ENCODE results near the gene CDK12.
"Not testable (repeated sequence)": the region's sequence is repeated elsewhere in the genome, so short reads cannot be mapped to it uniquely, and the experiment has no call there.

CDK12 gene

GRCh38 chr17:39461113-39461925 is at the start of gene CDK12:
TSS of gene CDK12 (plus strand) at chr17:39461486. CDS start at chr17:39462072, 586 bp downstream.
- TF ChIP-seq, protein P1, sequence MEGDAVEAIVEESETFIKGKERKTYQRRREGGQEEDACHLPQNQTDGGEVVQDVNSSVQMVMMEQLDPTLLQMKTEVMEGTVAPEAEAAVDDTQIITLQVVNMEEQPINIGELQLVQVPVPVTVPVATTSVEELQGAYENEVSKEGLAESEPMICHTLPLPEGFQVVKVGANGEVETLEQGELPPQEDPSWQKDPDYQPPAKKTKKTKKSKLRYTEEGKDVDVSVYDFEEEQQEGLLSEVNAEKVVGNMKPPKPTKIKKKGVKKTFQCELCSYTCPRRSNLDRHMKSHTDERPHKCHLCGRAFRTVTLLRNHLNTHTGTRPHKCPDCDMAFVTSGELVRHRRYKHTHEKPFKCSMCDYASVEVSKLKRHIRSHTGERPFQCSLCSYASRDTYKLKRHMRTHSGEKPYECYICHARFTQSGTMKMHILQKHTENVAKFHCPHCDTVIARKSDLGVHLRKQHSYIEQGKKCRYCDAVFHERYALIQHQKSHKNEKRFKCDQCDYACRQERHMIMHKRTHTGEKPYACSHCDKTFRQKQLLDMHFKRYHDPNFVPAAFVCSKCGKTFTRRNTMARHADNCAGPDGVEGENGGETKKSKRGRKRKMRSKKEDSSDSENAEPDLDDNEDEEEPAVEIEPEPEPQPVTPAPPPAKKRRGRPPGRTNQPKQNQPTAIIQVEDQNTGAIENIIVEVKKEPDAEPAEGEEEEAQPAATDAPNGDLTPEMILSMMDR (IDR thresholded peaks at IDR 0.05; ENCODE audit: extremely low read depth, missing control alignments), result no peak
- DNase-seq (ENCODE audit: low spot score), result peak; percentile 95

GRCh38 chr17:39416141-39416540 is 45.1 kb upstream of the CDK12 start:
- TF ChIP-seq, protein P1 (IDR thresholded peaks at IDR 0.05; ENCODE audit: extremely low read depth, missing control alignments), result no peak
- no peak for DNase-seq (ENCODE audit: low spot score)

GRCh38 chr17:39429600-39429999 is 31.7 kb upstream of the CDK12 start:
- TF ChIP-seq, protein P1 (IDR thresholded peaks at IDR 0.05; ENCODE audit: extremely low read depth, missing control alignments), result no peak
- DNase-seq (ENCODE audit: low spot score), result no peak

DNA sequence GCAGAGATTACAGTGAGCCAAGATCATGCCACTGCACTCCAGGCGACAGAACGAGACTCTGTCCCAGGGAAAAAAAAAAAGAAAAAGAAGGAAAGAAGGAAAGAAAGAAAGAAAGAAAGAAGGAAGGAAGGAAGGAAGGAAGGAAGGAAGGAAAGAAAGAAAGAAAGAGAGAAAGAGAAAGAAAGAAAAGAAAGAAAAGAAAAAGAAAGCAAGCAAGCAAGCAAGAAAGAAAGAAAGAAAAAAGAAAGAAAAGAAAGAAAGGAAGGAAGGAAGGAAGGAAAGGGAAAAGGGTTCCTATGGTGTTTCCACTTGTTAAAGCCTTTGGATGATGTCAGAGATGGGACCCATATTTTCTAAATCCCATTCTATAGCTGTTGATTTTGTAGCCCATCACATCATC is 21.4 kb upstream of the CDK12 start:
- DNase-seq (ENCODE audit: low spot score), result not testable (repeated sequence)

GRCh38 chr17:39443326-39443725 is 18.0 kb upstream of the CDK12 start:
- TF ChIP-seq, protein P1 (IDR thresholded peaks at IDR 0.05; ENCODE audit: extremely low read depth, missing control alignments), result no peak
- DNase-seq (ENCODE audit: low spot score), result no peak

DNA sequence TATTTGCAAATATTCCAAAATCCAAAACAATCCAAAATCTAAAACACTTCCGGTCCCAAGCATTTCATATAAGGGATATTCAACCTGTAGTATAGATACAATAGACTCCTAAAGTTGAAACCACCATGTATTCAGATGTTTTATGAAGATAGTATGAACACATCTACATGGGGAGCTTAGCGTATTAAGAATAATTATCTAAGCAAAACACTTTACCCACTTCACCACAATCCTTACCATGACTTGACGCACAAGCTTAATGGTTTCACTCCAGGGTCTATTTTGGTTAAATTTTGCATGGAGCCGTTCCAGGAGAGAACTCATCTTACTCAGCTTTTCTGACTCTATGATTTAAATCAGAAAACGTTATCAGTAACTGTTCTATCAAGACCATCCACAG is 13.7 kb upstream of the CDK12 start:
- TF ChIP-seq, protein P1 (IDR thresholded peaks at IDR 0.05; ENCODE audit: extremely low read depth, missing control alignments), result no peak
- DNase-seq (ENCODE audit: low spot score), result no peak

DNA sequence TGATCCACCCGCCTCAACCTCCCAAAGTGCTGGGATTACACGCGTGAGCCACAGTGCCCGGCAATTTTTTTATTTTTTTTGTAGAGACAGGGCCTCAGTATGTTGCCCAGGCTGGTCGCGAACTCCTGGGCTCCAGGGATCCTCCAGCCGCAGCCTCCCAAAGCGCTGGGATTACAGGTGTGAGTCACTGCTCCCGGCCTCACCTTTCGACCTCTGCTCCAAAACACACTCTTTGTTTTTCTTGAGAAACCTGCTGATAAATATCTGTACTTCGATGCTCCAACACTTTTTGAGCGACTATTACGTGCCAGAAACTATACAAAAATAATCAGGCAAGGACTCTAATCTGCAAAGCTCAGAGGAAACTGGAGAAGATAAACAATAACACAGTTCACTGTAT is 11.2 kb upstream of the CDK12 start:
- no peak for DNase-seq (ENCODE audit: low spot score)
- TF ChIP-seq, protein P1 (IDR thresholded peaks at IDR 0.05; ENCODE audit: extremely low read depth, missing control alignments), result no peak
